Pancreas (tissue), 10 donors: ENCODE data around the gene PPM1G. TPM values are rescaled to one million over a fixed set of nuclear protein-coding genes. Genes with fewer than 3 reads are reported as not detected.
"Not testable (repeated sequence)": the region's sequence is repeated elsewhere in the genome, so short reads cannot be mapped to it uniquely, and the experiment has no call there.

ENCODE experiments used
- ATAC-seq, 4 donors: fragments of 200-7000 bp; cut with Tn5 transposase; one replicate each; pipeline versions ENCODE4 v1.8.0 to v1.9.1; 2020; ENCODE audit warnings: mild to moderate bottlenecking in 4 of 4, moderate library complexity in 4 of 4
- DNase-seq, 6 donors: peaks; one replicate each; pipeline ENCODE4 v3.0.0-alpha.2; 2020
- FAIRE-seq: peaks from 2 replicates; lab custom pipeline; 2012; peaks lifted over from hg19 to GRCh38; lab: Jason Lieb, UNC
- H3K27ac ChIP-seq, 4 donors: fragments of 200-600 bp; sonication (generic); 1 replicate in 3 of 4; 2 replicates in 1 of 4; pipeline versions ENCODE4 v1.5.0 to v1.8.0; 2020
- H3K27me3 ChIP-seq, 4 donors: fragments of 200-600 bp; one replicate each; pipeline ENCODE4 v1.8.0; 2021
- H3K36me3 ChIP-seq, 3 donors: fragments of 200-600 bp; sonication (generic) in 1 of 3; one replicate each; pipeline versions ENCODE4 v1.5.0 to v1.8.0; 2020 to 2021
- H3K4me1 ChIP-seq, 3 donors: fragments of 200-600 bp; one replicate each; pipeline ENCODE4 v1.8.0; 2021
- H3K4me3 ChIP-seq, 4 donors: fragments of 200-600 bp; sonication (generic) in 2 of 4; one replicate each; pipeline versions ENCODE4 v1.5.0 to v1.8.0; 2020 to 2021
- H3K9me3 ChIP-seq, 4 donors: fragments of 200-600 bp; one replicate each; pipeline ENCODE4 v1.8.0; 2021
- CTCF ChIP-seq, 4 donors: fragments of 200-600 bp; sonication (generic) in 3 of 4; IDR thresholded peaks; one replicate each; pipeline versions ENCODE4 v1.5.0 to v1.8.0; 2021; ENCODE audit warnings: antibody characterized with exemption in 4 of 4
- WGBS, 2 donors: extraction: QIAGEN DNeasy Blood & Tissue Kit; methylation state at CpG; one replicate each; pipeline ENCODE4 v1.1.7; 2013; 5-methylcytosine and 5-hydroxymethylcytosine counted together
- intact Hi-C, 3 donors: fragments of 100-400 bp; cut with DNase I; formaldehyde crosslinking; loops; one replicate each; pipeline versions ENCODE4 v1.11.1 to v1.14.2; 2022
- polyA plus RNA-seq, 2 donors: library from polyadenylated mRNA; stranded (reverse); fragments of 200-250 nt; gene quantifications; one replicate each; pipeline ENCODE4 v1.2.3, GENCODE V29; 2013
- total RNA-seq, 6 donors: library from RNA; stranded (reverse); fragmentation: NEBNext Ultra II Directional in 4 of 6; extraction: Animal tissue kit (Norgen Biotek cat#: 25700) in 4 of 6; gene quantifications; one replicate each; pipeline versions ENCODE4 v1.2.1 to v1.2.4, GENCODE V29; 2021 to 2023
- donor health status: healthy with polysubstance abuse.
- donor health status: DM: no; HTN: no; CAD: no; lungs with moderate emphysema.
- donor health status: DM: no; HTN: no; CAD: no.
- donor health status: control.
- donor health status: control.
- donor health status: Bipolar disorder and iron deficiency.
- donor health status: DM: yes; HTN: yes; CAD: no.
- donor health status: DM: no; HTN: no; CAD: no.
- donor health status: DM: no; HTN: no; CAD: no.
- donor health status: DM: yes; HTN: yes; CAD: no.

Gene PPM1G
- total and polyA plus RNA-seq, 8 donors: 23.6 to 37.8 (median 29.1) TPM

DNA sequence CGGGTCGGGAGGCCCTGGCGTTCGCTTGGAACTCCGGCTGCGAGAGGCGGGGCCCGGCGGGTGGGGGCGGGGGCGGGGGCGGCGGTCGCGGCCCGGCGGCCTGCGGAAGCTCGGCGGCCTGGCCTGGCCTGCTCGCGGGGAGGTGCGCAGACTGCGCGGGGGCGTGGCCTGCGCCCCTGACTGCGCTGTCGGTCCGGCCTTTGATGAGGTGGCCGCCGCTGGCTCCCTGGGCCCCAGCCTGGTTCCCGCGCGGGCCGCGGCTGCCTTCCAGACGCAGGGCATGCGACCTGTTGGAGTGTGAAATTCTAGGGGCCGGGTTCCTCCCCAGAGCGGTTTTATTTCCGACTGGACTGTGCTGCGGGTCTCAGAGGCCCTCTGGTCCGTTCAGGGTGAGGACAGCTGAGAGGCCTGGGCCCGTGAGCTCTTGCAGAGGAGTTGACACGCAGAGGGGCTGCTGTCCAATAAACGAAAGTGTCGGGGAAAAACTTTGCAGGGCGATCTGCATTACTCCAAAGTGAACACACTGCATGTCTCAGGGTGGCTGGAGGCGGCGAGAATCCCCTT lies 19.7 kb upstream of the PPM1G start:
- intact Hi-C loops: no loop called here
- no peak for TF ChIP-seq CTCF (IDR thresholded peaks at IDR 0.05)
- Histone ChIP-seq H3K4me1 (peaks cover 15 to 19% (median 17%) of the 10 kb centered on the region in 3 donors), H3K36me3 (peaks cover 2 to 11% (median 8%) of the 10 kb centered on the region in 3 donors), H3K27me3 (no peaks in the 10 kb centered on the region), H3K4me3 (peak overlapping the region; percentile 90 to 100 (median 98)), H3K9me3 (no peaks in the 10 kb centered on the region), H3K27ac (peak overlapping the region; percentile 98 to 99 (median 99))
- FAIRE-seq (no peak), ATAC-seq (peak; percentile 83 to 91 (median 88)), DNase-seq (peak; percentile 82 to 94 (median 90))
- WGBS, 2 donors: 1% methylated on average over 25 to 51 of the region's 51 CpGs

GRCh38 chr2:27428213-27428977 lies 19.0 kb upstream of the PPM1G start, which contains the start of gene NRBP1:
TSS of gene NRBP1 (plus strand) at chr2:27428631. CDS start at chr2:27433274, 4,643 bp downstream.
- peak within 1 kb of the TSS; percentile 98 to 99 (median 99) for H3K27ac ChIP-seq
- FAIRE-seq: no peak
- H3K4me1 ChIP-seq: peaks cover 15 to 19% (median 17%) of the 10 kb centered on the region in 3 donors
- no peaks in the 10 kb centered on the region for H3K27me3 ChIP-seq
- H3K9me3 ChIP-seq: no peaks in the 10 kb centered on the region
- 0% methylated on average over 61 to 75 of the region's 75 CpGs for WGBS, 2 donors
- DNase-seq: peak; percentile 91 to 98 (median 92)
- H3K4me3 ChIP-seq: peak within 1 kb of the TSS; percentile 90 to 100 (median 98)
- ATAC-seq: peak; percentile 92 to 97 (median 94)
- H3K36me3 ChIP-seq: peaks cover 0 to 4% (median 2%) of the 10 kb centered on the region in 3 donors
- TF ChIP-seq CTCF (IDR thresholded peaks at IDR 0.05): no peak
- intact Hi-C loops: no loop called here

GRCh38 chr2:27427863-27428212 lies 18.4 kb upstream of the PPM1G start:
- DNase-seq (no peak), FAIRE-seq (no peak), ATAC-seq (no peak)
- Histone ChIP-seq H3K4me3 (peak overlapping the region; percentile 90 to 100 (median 98)), H3K4me1 (peaks cover 15 to 19% (median 17%) of the 10 kb centered on the region in 3 donors), H3K27ac (peak overlapping the region; percentile 98 to 99 (median 99)), H3K36me3 (no peaks in the 10 kb centered on the region), H3K27me3 (no peaks in the 10 kb centered on the region), H3K9me3 (no peaks in the 10 kb centered on the region)
- no peak for TF ChIP-seq CTCF (IDR thresholded peaks at IDR 0.05)
- intact Hi-C loops: no loop called here
- 2 to 7% methylated on average over 7 of the region's 7 CpGs for WGBS, 2 donors

- H3K27me3 ChIP-seq, DNase-seq, H3K36me3 ChIP-seq, intact Hi-C loops, H3K9me3 ChIP-seq, H3K27ac ChIP-seq, FAIRE-seq, H3K4me1 ChIP-seq, ATAC-seq, H3K4me3 ChIP-seq: not testable (repeated sequence)
- 56 to 60% methylated on average over 10 of the region's 10 CpGs for WGBS, 2 donors
Measured at GRCh38 chr2:27425039-27425438, 15.6 kb upstream of the PPM1G start.

DNA sequence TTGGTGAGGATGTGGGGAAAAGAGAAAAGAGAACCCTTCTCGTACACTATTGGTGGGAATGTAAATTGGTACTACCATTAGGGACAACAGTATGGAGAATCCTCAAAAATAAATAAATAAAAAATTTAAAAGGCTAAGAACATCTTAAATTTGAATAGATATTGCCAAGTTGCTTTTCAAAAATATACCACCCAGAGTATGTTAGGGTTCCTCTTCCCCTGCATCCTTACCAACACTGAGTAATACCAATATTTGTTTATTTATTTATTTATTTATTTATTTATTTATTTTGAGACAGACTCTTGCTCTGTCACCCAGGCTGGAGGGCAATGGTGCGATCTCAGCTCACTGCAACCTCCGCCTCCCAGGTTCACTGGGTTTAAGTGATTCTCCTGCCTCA lies 13.6 kb upstream of the PPM1G start:
- Histone ChIP-seq H3K4me1 (no peaks in the 10 kb centered on the region), H3K9me3 (no peaks in the 10 kb centered on the region), H3K4me3 (no peak overlapping the region), H3K27ac (no peak overlapping the region), H3K36me3 (no peaks in the 10 kb centered on the region), H3K27me3 (no peaks in the 10 kb centered on the region)
- intact Hi-C loops: no loop called here
- ATAC-seq: no peak
- no peak for TF ChIP-seq CTCF (IDR thresholded peaks at IDR 0.05)
- DNase-seq: no peak
- FAIRE-seq: no peak
- 96 to 97% methylated on average over 3 of the region's 3 CpGs for WGBS, 2 donors
